Hepatocyte (in vitro differentiated cells): ENCODE data around the gene TCP10L. TPM values are rescaled to one million over a fixed set of nuclear protein-coding genes. Genes with fewer than 3 reads are reported as not detected.
"Not testable (repeated sequence)": the region's sequence is repeated elsewhere in the genome, so short reads cannot be mapped to it uniquely, and the experiment has no call there.

Source experiments
- DNase-seq: peaks from one replicate; pipeline ENCODE4 v3.0.0-alpha.2; 2016; ENCODE audit warnings: low spot score
- H2AFZ ChIP-seq: fragments of 200-600 bp; sonication (generic); 2 replicates; pipeline ENCODE4 v1.6.0; 2016; ENCODE audit warnings: antibody characterized with exemption, mild to moderate bottlenecking
- H3K27ac ChIP-seq: fragments of 200-600 bp; sonication (generic); 2 replicates; pipeline ENCODE4 v1.5.1; 2016; ENCODE audit warnings: mild to moderate bottlenecking
- H3K27me3 ChIP-seq: fragments of 200-600 bp; sonication (generic); 2 replicates; pipeline ENCODE4 v1.6.1; 2016
- H3K36me3 ChIP-seq: fragments of 200-600 bp; sonication (generic); replicated peaks from 2 replicates; pipeline ENCODE4 v1.5.1; 2016; ENCODE audit warnings: low read depth; ENCODE audit not compliant: insufficient read depth
- H3K4me1 ChIP-seq: fragments of 200-600 bp; sonication (generic); 2 replicates; pipeline ENCODE4 v1.5.1; 2016; ENCODE audit warnings: mild to moderate bottlenecking, moderate library complexity; ENCODE audit not compliant: insufficient read depth
- H3K4me2 ChIP-seq: fragments of 200-600 bp; sonication (generic); 2 replicates; pipeline ENCODE4 v1.6.0; 2016
- H3K4me3 ChIP-seq: fragments of 200-600 bp; sonication (generic); 2 replicates; pipeline ENCODE4 v1.5.1; 2016; ENCODE audit warnings: mild to moderate bottlenecking
- H3K79me2 ChIP-seq: fragments of 200-600 bp; sonication (generic); 2 replicates; pipeline ENCODE4 v1.6.0; 2017; ENCODE audit warnings: mild to moderate bottlenecking
- H3K9me2 ChIP-seq: fragments of 200-600 bp; sonication (generic); replicated peaks from 2 replicates; pipeline ENCODE4 v1.6.0; 2017; ENCODE audit warnings: mild to moderate bottlenecking; ENCODE audit not compliant: insufficient read depth
- H3K9me3 ChIP-seq: fragments of 200-600 bp; sonication (generic); 2 replicates; pipeline ENCODE4 v1.5.1; 2016; ENCODE audit warnings: low read depth, mild to moderate bottlenecking
- H4K20me1 ChIP-seq: fragments of 200-600 bp; sonication (generic); 2 replicates; pipeline ENCODE4 v1.6.0; 2016; ENCODE audit warnings: mild to moderate bottlenecking; ENCODE audit not compliant: insufficient read depth, poor library complexity, severe bottlenecking
- EZH2 ChIP-seq: fragments of 200-600 bp; sonication (generic); IDR thresholded peaks from 2 replicates; pipeline ENCODE4 v1.6.1; 2016; ENCODE audit warnings: antibody characterized with exemption, mild to moderate bottlenecking, borderline replicate concordance
- EZH2phosphoT487 ChIP-seq: fragments of 200-600 bp; sonication (generic); IDR thresholded peaks from one replicate; pipeline ENCODE4 v1.6.1; 2018; ENCODE audit warnings: antibody characterized with exemption, mild to moderate bottlenecking, low read depth, moderate library complexity; ENCODE audit not compliant: unreplicated experiment, severe bottlenecking
- WGBS: methylation state at CpG from one replicate; pipeline ENCODE4 v1.1.6; 2016; ENCODE audit warnings: low lambda C conversion rate; ENCODE audit errors: missing lambda C conversion rate; 5-methylcytosine and 5-hydroxymethylcytosine counted together
- polyA plus RNA-seq: library from polyadenylated mRNA; unstranded; fragments of >200 nt; fragmentation: Nextera tagmentation; extraction: Ambion mirVana; gene quantifications from 2 replicates; pipeline ENCODE4 v1.2.1, GENCODE V29; 2016
- total RNA-seq: library from RNA; depleted of rRNA; stranded (reverse); fragments of >200 nt; gene quantifications from 2 replicates; pipeline ENCODE4 v1.2.3, GENCODE V29; 2014
- TF ChIP-seq, protein P1 (sequence below): fragments of 200-600 bp; sonication (generic); IDR thresholded peaks from 2 replicates; pipeline ENCODE4 v1.5.1; 2016; ENCODE audit warnings: antibody characterized with exemption, mild to moderate bottlenecking; ENCODE audit not compliant: poor library complexity

The TCP10L gene
- total and polyA plus RNA-seq, 2 experiments from 2014 or later, result 0.40 to 1.0 TPM

GRCh38 chr21:32565856-32566465, 19.4 kb downstream of the TCP10L start:
- Histone ChIP-seq H3K9me3 (no peaks in the 10 kb centered on the region), H2AFZ (no peak overlapping the region), H3K79me2 (no peaks in the 10 kb centered on the region), H3K9me2 (no peaks in the 10 kb centered on the region), H3K4me1 (no peaks in the 10 kb centered on the region), H3K27me3 (no peaks in the 10 kb centered on the region), H3K36me3 (no peaks in the 10 kb centered on the region), H3K27ac (no peak overlapping the region), H3K4me2 (no peak overlapping the region), H3K4me3 (no peak overlapping the region), H4K20me1 (no peaks in the 10 kb centered on the region)
- no peak for DNase-seq
- TF ChIP-seq, protein P1, sequence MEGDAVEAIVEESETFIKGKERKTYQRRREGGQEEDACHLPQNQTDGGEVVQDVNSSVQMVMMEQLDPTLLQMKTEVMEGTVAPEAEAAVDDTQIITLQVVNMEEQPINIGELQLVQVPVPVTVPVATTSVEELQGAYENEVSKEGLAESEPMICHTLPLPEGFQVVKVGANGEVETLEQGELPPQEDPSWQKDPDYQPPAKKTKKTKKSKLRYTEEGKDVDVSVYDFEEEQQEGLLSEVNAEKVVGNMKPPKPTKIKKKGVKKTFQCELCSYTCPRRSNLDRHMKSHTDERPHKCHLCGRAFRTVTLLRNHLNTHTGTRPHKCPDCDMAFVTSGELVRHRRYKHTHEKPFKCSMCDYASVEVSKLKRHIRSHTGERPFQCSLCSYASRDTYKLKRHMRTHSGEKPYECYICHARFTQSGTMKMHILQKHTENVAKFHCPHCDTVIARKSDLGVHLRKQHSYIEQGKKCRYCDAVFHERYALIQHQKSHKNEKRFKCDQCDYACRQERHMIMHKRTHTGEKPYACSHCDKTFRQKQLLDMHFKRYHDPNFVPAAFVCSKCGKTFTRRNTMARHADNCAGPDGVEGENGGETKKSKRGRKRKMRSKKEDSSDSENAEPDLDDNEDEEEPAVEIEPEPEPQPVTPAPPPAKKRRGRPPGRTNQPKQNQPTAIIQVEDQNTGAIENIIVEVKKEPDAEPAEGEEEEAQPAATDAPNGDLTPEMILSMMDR, result no peak
- no peak for TF ChIP-seq EZH2
- TF ChIP-seq EZH2phosphoT487, result no peak
- WGBS, result 88% methylated on average over 2 of the region's 2 CpGs

- Histone ChIP-seq H2AFZ (no peak overlapping the region), H4K20me1 (no peaks in the 10 kb centered on the region), H3K79me2 (no peaks in the 10 kb centered on the region), H3K27ac (no peak overlapping the region), H3K27me3 (no peaks in the 10 kb centered on the region), H3K4me3 (no peak overlapping the region), H3K9me3 (no peaks in the 10 kb centered on the region), H3K9me2 (no peaks in the 10 kb centered on the region), H3K4me2 (no peak overlapping the region), H3K36me3 (no peaks in the 10 kb centered on the region), H3K4me1 (no peaks in the 10 kb centered on the region)
- TF ChIP-seq, protein P1, result no peak
- TF ChIP-seq EZH2phosphoT487, result no peak
- TF ChIP-seq EZH2, result no peak
- 97% methylated on average over 2 of the region's 2 CpGs for WGBS
- DNase-seq, result no peak
Measured at GRCh38 chr21:32562915-32563314, 22.4 kb downstream of the TCP10L start.

GRCh38 chr21:32562426-32562825, 22.9 kb downstream of the TCP10L start:
- Histone ChIP-seq H4K20me1 (no peaks in the 10 kb centered on the region), H3K9me3 (no peaks in the 10 kb centered on the region), H3K79me2 (no peaks in the 10 kb centered on the region), H2AFZ (no peak overlapping the region), H3K27me3 (no peaks in the 10 kb centered on the region), H3K4me3 (no peak overlapping the region), H3K4me2 (no peak overlapping the region), H3K36me3 (no peaks in the 10 kb centered on the region), H3K27ac (no peak overlapping the region), H3K9me2 (no peaks in the 10 kb centered on the region), H3K4me1 (no peaks in the 10 kb centered on the region)
- 47% methylated on average over 5 of the region's 5 CpGs for WGBS
- TF ChIP-seq, protein P1, result peak; percentile 50
- TF ChIP-seq EZH2, result no peak
- peak; percentile 55 for DNase-seq

DNA sequence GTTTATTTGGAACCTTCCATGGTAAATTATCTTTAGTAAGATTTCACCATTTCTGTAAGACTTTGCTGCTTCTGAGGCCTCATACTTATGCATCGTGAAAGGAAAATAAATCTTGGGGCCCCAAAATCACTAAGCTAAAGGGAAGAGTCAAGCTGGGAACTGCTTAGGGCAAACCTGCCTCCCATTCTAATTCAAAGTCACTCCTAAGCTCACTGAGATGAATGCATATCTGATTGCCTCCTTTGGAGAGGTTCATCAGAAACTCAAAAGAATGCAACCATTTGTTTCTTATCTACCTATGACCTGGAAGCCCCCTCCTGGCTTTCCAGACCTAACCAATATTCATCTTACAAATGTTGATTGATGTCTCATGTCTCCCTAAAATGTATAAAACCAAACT, 23.8 kb downstream of the TCP10L start:
- not testable (repeated sequence) for H3K27me3 ChIP-seq, H4K20me1 ChIP-seq, H3K36me3 ChIP-seq, DNase-seq, H2AFZ ChIP-seq, H3K27ac ChIP-seq, H3K4me3 ChIP-seq, H3K9me2 ChIP-seq, H3K9me3 ChIP-seq, H3K4me2 ChIP-seq, H3K79me2 ChIP-seq, H3K4me1 ChIP-seq
- WGBS, result 48% methylated on average over 1 of the region's 1 CpG
